Measurements from ENCODE around the gene TXNDC12. TPM values are rescaled to one million over a fixed set of nuclear protein-coding genes. Genes with fewer than 3 reads are reported as not detected.
"Not testable (repeated sequence)": the region's sequence is repeated elsewhere in the genome, so short reads cannot be mapped to it uniquely, and the experiment has no call there.

The TXNDC12 gene
- total and polyA plus RNA-seq, 7 donors, result 9.0 to 33.3 (median 26.2) TPM

- DNase-seq, result no peak
- no peaks in the 10 kb centered on the region for H3K9me3 ChIP-seq
- H3K27ac ChIP-seq, result peak overlapping the region; percentile 88 to 94 (median 88)
- WGBS, 2 donors, result 1 to 3% methylated on average over 13 of the region's 13 CpGs
- peaks cover 0 to 9% (median 0%) of the 10 kb centered on the region in 4 donors for H3K36me3 ChIP-seq
- peaks cover 0 to 44% (median 33%) of the 10 kb centered on the region in 4 donors for H3K4me1 ChIP-seq
- intact Hi-C loops (cut with DNase I), result loop anchor here (1.0 to 10.0 kb wide), 3 partner anchors 21 to 240 kb away; partner anchors contain the start of genes KTI12 and ZFYVE9
- peak overlapping the region; percentile 77 to 96 (median 83) for H3K4me3 ChIP-seq
- TF ChIP-seq EP300 (IDR thresholded peaks at IDR 0.05), result no peak
- no peaks in the 10 kb centered on the region for H3K27me3 ChIP-seq
These were observed 410 bp downstream of the TXNDC12 start for GRCh38 chr1:52054496-52055065.

GRCh38 chr1:52053862-52054261 lies 1.1 kb downstream of the TXNDC12 start:
- peak overlapping the region in 2 of 4 donors; percentile 83 for H3K4me3 ChIP-seq
- DNase-seq, result no peak
- peaks cover 0 to 37% (median 29%) of the 10 kb centered on the region in 4 donors for H3K4me1 ChIP-seq
- H3K36me3 ChIP-seq, result peaks cover 0 to 9% (median 0%) of the 10 kb centered on the region in 4 donors
- TF ChIP-seq POLR2A (IDR thresholded peaks at IDR 0.05) (no peak), CTCF (IDR thresholded peaks at IDR 0.05) (no peak), POLR2AphosphoS5 (IDR thresholded peaks at IDR 0.05) (no peak), EP300 (IDR thresholded peaks at IDR 0.05) (no peak)
- 92 to 97% methylated on average over 1 of the region's 1 CpG for WGBS, 2 donors
- intact Hi-C loops (cut with DNase I), result loop anchor here (10.0 kb wide), 1 partner anchor 241 kb away; no protein-coding TSS in a partner anchor
- no peaks in the 10 kb centered on the region for H3K27me3 ChIP-seq
- no peak overlapping the region for H3K27ac ChIP-seq
- no peaks in the 10 kb centered on the region for H3K9me3 ChIP-seq

- H3K27ac ChIP-seq; intact Hi-C loops (cut with DNase I); H3K9me3 ChIP-seq; DNase-seq; H3K4me3 ChIP-seq; H3K27me3 ChIP-seq: not testable (repeated sequence)
- H3K4me1 ChIP-seq, result peaks cover 0 to 12% (median 7%) of the 10 kb centered on the region in 4 donors
- 94 to 97% methylated on average over 4 of the region's 4 CpGs for WGBS, 2 donors
- peaks cover 0 to 13% (median 0%) of the 10 kb centered on the region in 4 donors for H3K36me3 ChIP-seq
These were observed 5.7 kb downstream of the TXNDC12 start for GRCh38 chr1:52049337-52049736.

- H3K27ac ChIP-seq; H3K9me3 ChIP-seq; H3K4me1 ChIP-seq; H3K27me3 ChIP-seq; DNase-seq; intact Hi-C loops (cut with DNase I); H3K4me3 ChIP-seq: not testable (repeated sequence)
- peaks cover 0 to 15% (median under 1%) of the 10 kb centered on the region in 4 donors for H3K36me3 ChIP-seq
- 97% methylated on average over 4 of the region's 4 CpGs for WGBS, 2 donors
These were observed 9.3 kb downstream of the TXNDC12 start for GRCh38 chr1:52045666-52046195.

GRCh38 chr1:52045236-52045635 lies 9.8 kb downstream of the TXNDC12 start:
- H3K27me3 ChIP-seq, result no peaks in the 10 kb centered on the region
- TF ChIP-seq POLR2AphosphoS5 (IDR thresholded peaks at IDR 0.05), result no peak
- TF ChIP-seq CTCF (IDR thresholded peaks at IDR 0.05), result no peak
- TF ChIP-seq POLR2A (IDR thresholded peaks at IDR 0.05), result no peak
- no peak for TF ChIP-seq EP300 (IDR thresholded peaks at IDR 0.05)
- intact Hi-C loops (cut with DNase I), result no loop called here
- no peaks in the 10 kb centered on the region for H3K9me3 ChIP-seq
- WGBS, 2 donors, result 72 to 89% methylated on average over 2 of the region's 2 CpGs
- no peaks in the 10 kb centered on the region for H3K4me1 ChIP-seq
- no peak for DNase-seq
- no peak overlapping the region for H3K27ac ChIP-seq
- no peak overlapping the region for H3K4me3 ChIP-seq
- H3K36me3 ChIP-seq, result peaks cover 0 to 20% (median 2%) of the 10 kb centered on the region in 4 donors

GRCh38 chr1:52041551-52042185 lies 13.3 kb downstream of the TXNDC12 start:
- H3K36me3 ChIP-seq, result peaks cover 0 to 42% (median 4%) of the 10 kb centered on the region in 4 donors
- intact Hi-C loops (cut with DNase I), result no loop called here
- WGBS, 2 donors, result 93 to 95% methylated on average over 4 of the region's 4 CpGs
- no peaks in the 10 kb centered on the region for H3K4me1 ChIP-seq
- no peak overlapping the region for H3K4me3 ChIP-seq
- H3K27ac ChIP-seq, result no peak overlapping the region
- H3K27me3 ChIP-seq, result no peaks in the 10 kb centered on the region
- no peaks in the 10 kb centered on the region for H3K9me3 ChIP-seq
- TF ChIP-seq EP300 (IDR thresholded peaks at IDR 0.05), result no peak
- TF ChIP-seq POLR2A (IDR thresholded peaks at IDR 0.05), result no peak
- no peak for TF ChIP-seq CTCF (IDR thresholded peaks at IDR 0.05)
- no peak for DNase-seq

All from sigmoid colon (tissue), 7 donors.